HCT116 (cell line): ENCODE data around the gene CHIC1. TPM values are rescaled to one million over a fixed set of nuclear protein-coding genes. Genes with fewer than 3 reads are reported as not detected.

Experiments used
- ATAC-seq: fragments of 200-7000 bp; cut with Tn5 transposase; 2 replicates; pipeline ENCODE4 v1.9.1; 2020; ENCODE audit warnings: mild to moderate bottlenecking, moderate library complexity
- BruUV-seq: library from RNA; stranded (reverse); fragments of 400-500 nt; replicated peaks from 2 replicates; lab custom pipeline; 2021; lab: Mats Ljungman, UMichigan
- CTCF ChIA-PET: fragments of 300-600 bp; sonication (Branson Sonifier 250); formaldehyde crosslinking; loops from one replicate; lab custom pipeline; 2021; ENCODE audit warnings: antibody characterized with exemption; lab: Charles Lee
- POLR2A ChIA-PET: fragments of 300-600, 350-600 bp; sonication (Branson Sonifier 250); formaldehyde crosslinking; loops from one replicate; lab custom pipeline; 2021; ENCODE audit warnings: antibody characterized with exemption; lab: Charles Lee
- RAD21 ChIA-PET, 2 experiments: fragments of 300-600 bp; sonication (Branson Sonifier 250); formaldehyde crosslinking; loops; one replicate each; lab custom pipeline; 2023; ENCODE audit warnings: low total read pairs in 2 of 2; ENCODE audit not compliant: uncharacterized antibody in 2 of 2, unreplicated experiment in 2 of 2, low non-redundant PET in 1 of 2; lab: Charles Lee
- DNase-seq: peaks from one replicate; pipeline ENCODE4 v3.0.0-alpha.2; 2010; ENCODE audit warnings: low read depth, low spot score
- H2AFZ ChIP-seq: fragments of 200-600 bp; shearing (Covaris generic), sonication (generic); 2 replicates; pipeline ENCODE4 v1.6.1; 2017; ENCODE audit warnings: low read depth, mixed run types, mixed read lengths, antibody characterized with exemption, low read length; ENCODE audit not compliant: poor library complexity, severe bottlenecking
- H3K27ac ChIP-seq: 2 replicates; pipeline ENCODE4 v1.5.1; 2012; ENCODE audit warnings: low read depth, low read length
- H3K27me3 ChIP-seq: fragments of 200-600 bp; sonication (generic); 2 replicates; pipeline ENCODE4 v1.6.1; 2016; ENCODE audit warnings: mixed run types, low read length, mixed read lengths; ENCODE audit not compliant: insufficient read depth
- H3K36me3 ChIP-seq, 2 experiments: fragments of 200-500 bp in 1 of 2; fragments of 200-600 bp in 1 of 2; sonication (Bioruptor generic) in 1 of 2; sonication (generic) in 1 of 2; 2 replicates each; pipeline versions ENCODE4 v1.5.1 to v1.6.1; 2014 to 2016; ENCODE audit warnings: low read length in 2 of 2, inconsistent platforms in 1 of 2, mixed read lengths in 1 of 2, mixed run types in 1 of 2; ENCODE audit not compliant: insufficient read depth in 2 of 2, control insufficient read depth in 1 of 2
- H3K4me1 ChIP-seq, 2 experiments: fragments of 200-600 bp in 1 of 2; sonication (generic) in 1 of 2; 2 replicates each; pipeline versions ENCODE4 v1.5.1 to v1.6.1; 2012 to 2017; ENCODE audit warnings: low read length in 2 of 2, inconsistent platforms in 1 of 2, mild to moderate bottlenecking in 1 of 2, mixed read lengths in 1 of 2, mixed run types in 1 of 2, moderate library complexity in 1 of 2; ENCODE audit not compliant: insufficient read depth in 2 of 2, control insufficient read depth in 1 of 2
- H3K4me2 ChIP-seq: fragments of 200-600 bp; sonication (generic); 2 replicates; pipeline ENCODE4 v1.6.1; 2017; ENCODE audit warnings: mixed run types, low read length, mixed read lengths
- H3K4me3 ChIP-seq, 2 experiments: fragments of 200-600 bp in 1 of 2; sonication (generic) in 1 of 2; replicated peaks in 1 of 2; 2 replicates each; pipeline ENCODE4 v1.5.1; 2011 to 2016; ENCODE audit warnings: low read length in 2 of 2, control low read depth in 1 of 2, low read depth in 1 of 2, mild to moderate bottlenecking in 1 of 2, mixed read lengths in 1 of 2, mixed run types in 1 of 2
- H3K79me2 ChIP-seq: fragments of 200-600 bp; sonication (generic); 2 replicates; pipeline ENCODE4 v1.6.1; 2017; ENCODE audit warnings: mild to moderate bottlenecking, mixed run types, low read length, moderate library complexity, mixed read lengths; ENCODE audit not compliant: insufficient read depth
- H3K9ac ChIP-seq: fragments of 200-600 bp; sonication (generic); 2 replicates; pipeline ENCODE4 v1.6.1; 2016; ENCODE audit warnings: low read length, mixed read lengths
- H3K9me2 ChIP-seq: fragments of 200-600 bp; sonication (generic), shearing (Covaris generic); 2 replicates; pipeline ENCODE4 v1.6.1; 2017; ENCODE audit warnings: mixed run types, mild to moderate bottlenecking, moderate library complexity; ENCODE audit not compliant: insufficient read depth
- H3K9me3 ChIP-seq, 2 experiments: fragments of 200-500 bp in 1 of 2; fragments of 200-600 bp in 1 of 2; sonication (Bioruptor generic) in 1 of 2; sonication (generic) in 1 of 2; 2 replicates each; pipeline ENCODE4 v1.6.1; 2014 to 2017; ENCODE audit warnings: low read length in 2 of 2, mixed read lengths in 2 of 2, inconsistent platforms in 1 of 2, low read depth in 1 of 2, mild to moderate bottlenecking in 1 of 2, mixed run types in 1 of 2, moderate library complexity in 1 of 2; ENCODE audit not compliant: control insufficient read depth in 1 of 2, insufficient read depth in 1 of 2
- H4K20me1 ChIP-seq: fragments of 200-600 bp; sonication (generic), shearing (Covaris generic); 2 replicates; pipeline ENCODE4 v1.6.1; 2017; ENCODE audit warnings: mixed run types, mild to moderate bottlenecking, moderate library complexity; ENCODE audit not compliant: insufficient read depth
- CBX3 ChIP-seq: IDR thresholded peaks from 2 replicates; pipeline ENCODE4 v1.6.1; 2012; ENCODE audit warnings: low read depth
- EZH2 ChIP-seq: fragments of 200-600 bp; sonication (generic); IDR thresholded peaks from 2 replicates; pipeline ENCODE4 v1.6.1; 2017; ENCODE audit warnings: antibody characterized with exemption, mixed run types
- JUND ChIP-seq: IDR thresholded peaks from 2 replicates; pipeline ENCODE4 v1.6.1; 2012
- POLR2A ChIP-seq: IDR thresholded peaks from 2 replicates; pipeline ENCODE4 v1.7.0; 2011; ENCODE audit warnings: borderline replicate concordance; ENCODE audit not compliant: insufficient read depth, insufficient read length; ENCODE audit errors: extremely low read depth
- RAD21 ChIP-seq: IDR thresholded peaks from 2 replicates; pipeline ENCODE4 v1.6.1; 2012; ENCODE audit warnings: low read depth, mild to moderate bottlenecking
- SIN3A ChIP-seq: IDR thresholded peaks from 2 replicates; pipeline ENCODE4 v1.6.1; 2012; ENCODE audit warnings: low read depth
- TCF7L2 ChIP-seq: IDR thresholded peaks from 2 replicates; pipeline ENCODE4 v1.7.0; 2011; ENCODE audit warnings: borderline replicate concordance, inconsistent platforms; ENCODE audit not compliant: insufficient read depth, insufficient read length; ENCODE audit errors: extremely low read depth
- ZNF274 ChIP-seq: fragments of 200-500 bp; sonication (Bioruptor generic); IDR thresholded peaks from 2 replicates; pipeline ENCODE4 v1.6.1; 2014; ENCODE audit warnings: mild to moderate bottlenecking, low read depth, low read length, inconsistent platforms
- intact Hi-C: fragments of 100-400 bp; cut with micrococcal nuclease; formaldehyde crosslinking; loops from 2 replicates; pipeline ENCODE4 v1.10.0; 2022
- total RNA-seq: library from RNA; stranded (reverse); gene quantifications from one replicate; pipeline ENCODE4 v1.2.1, GENCODE V29; 2021; ENCODE audit not compliant: unreplicated experiment
- TF ChIP-seq, protein P1 (sequence below), 3 experiments: fragments of 200-600 bp in 1 of 3; sonication (generic) in 1 of 3; IDR thresholded peaks in 2 of 3; conservative IDR thresholded peaks in 1 of 3; 2 replicates each; pipeline ENCODE4 v1.5.1; 2012 to 2017; ENCODE audit warnings: low read depth in 2 of 3, low read length in 2 of 3, antibody characterized with exemption in 1 of 3, borderline replicate concordance in 1 of 3, control low read depth in 1 of 3, mild to moderate bottlenecking in 1 of 3, mixed read lengths in 1 of 3, mixed run types in 1 of 3, moderate library complexity in 1 of 3; ENCODE audit not compliant: insufficient read depth in 1 of 3

CHIC1 gene
- total RNA-seq, 1 experiment from 2014 or later: 0.10 TPM

DNA sequence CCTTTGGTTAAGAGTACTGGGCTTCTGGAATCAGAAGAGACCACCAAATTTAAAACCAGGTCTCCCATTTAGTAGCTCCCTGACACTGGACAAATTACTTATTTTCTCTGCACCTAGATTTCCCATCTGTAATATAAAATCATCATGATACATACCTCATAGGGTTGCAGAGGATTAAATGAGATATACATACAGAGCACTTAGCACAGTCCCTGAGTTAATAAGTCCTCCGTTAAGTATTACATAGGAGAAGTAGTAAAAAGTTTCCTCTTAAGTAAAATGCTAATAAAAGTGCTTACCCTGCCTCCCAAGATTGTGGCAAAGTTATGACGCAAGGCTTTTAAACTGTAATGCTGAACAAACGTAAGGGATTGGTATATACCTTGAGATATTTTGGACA, 539 bp upstream of the CHIC1 start:
- H3K27me3 ChIP-seq: no peaks in the 10 kb centered on the region
- no peaks in the 10 kb centered on the region for H4K20me1 ChIP-seq
- H3K4me1 ChIP-seq: no peaks in the 10 kb centered on the region
- no peak for ATAC-seq
- H3K4me2 ChIP-seq: no peak overlapping the region
- intact Hi-C loops: no loop called here
- H2AFZ ChIP-seq: no peak overlapping the region
- ChIA-PET RAD21 (no interaction called here), CTCF (no interaction called here), POLR2A (no interaction called here)
- TF ChIP-seq SIN3A (no peak), EZH2 (no peak), POLR2A (no peak), JUND (no peak), ZNF274 (no peak), CBX3 (no peak)
- TF ChIP-seq, protein P1, sequence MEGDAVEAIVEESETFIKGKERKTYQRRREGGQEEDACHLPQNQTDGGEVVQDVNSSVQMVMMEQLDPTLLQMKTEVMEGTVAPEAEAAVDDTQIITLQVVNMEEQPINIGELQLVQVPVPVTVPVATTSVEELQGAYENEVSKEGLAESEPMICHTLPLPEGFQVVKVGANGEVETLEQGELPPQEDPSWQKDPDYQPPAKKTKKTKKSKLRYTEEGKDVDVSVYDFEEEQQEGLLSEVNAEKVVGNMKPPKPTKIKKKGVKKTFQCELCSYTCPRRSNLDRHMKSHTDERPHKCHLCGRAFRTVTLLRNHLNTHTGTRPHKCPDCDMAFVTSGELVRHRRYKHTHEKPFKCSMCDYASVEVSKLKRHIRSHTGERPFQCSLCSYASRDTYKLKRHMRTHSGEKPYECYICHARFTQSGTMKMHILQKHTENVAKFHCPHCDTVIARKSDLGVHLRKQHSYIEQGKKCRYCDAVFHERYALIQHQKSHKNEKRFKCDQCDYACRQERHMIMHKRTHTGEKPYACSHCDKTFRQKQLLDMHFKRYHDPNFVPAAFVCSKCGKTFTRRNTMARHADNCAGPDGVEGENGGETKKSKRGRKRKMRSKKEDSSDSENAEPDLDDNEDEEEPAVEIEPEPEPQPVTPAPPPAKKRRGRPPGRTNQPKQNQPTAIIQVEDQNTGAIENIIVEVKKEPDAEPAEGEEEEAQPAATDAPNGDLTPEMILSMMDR (IDR thresholded peaks at IDR 0.05 in 2 of 3, conservative IDR thresholded peaks at IDR 0.05 in 1 of 3; ENCODE audit: borderline replicate concordance in 1 of 3, insufficient read depth in 1 of 3, low read depth in 2 of 3, low read length in 2 of 3): no peak
- H3K27ac ChIP-seq: no peak overlapping the region
- no peak overlapping the region for H3K9ac ChIP-seq
- no peak for DNase-seq
- H3K79me2 ChIP-seq: no peaks in the 10 kb centered on the region
- H3K4me3 ChIP-seq: no peak overlapping the region
- H3K9me3 ChIP-seq: no peaks in the 10 kb centered on the region
- no peaks in the 10 kb centered on the region for H3K36me3 ChIP-seq
- no peaks in the 10 kb centered on the region for H3K9me2 ChIP-seq
- no TSS peak for BruUV-seq

DNA sequence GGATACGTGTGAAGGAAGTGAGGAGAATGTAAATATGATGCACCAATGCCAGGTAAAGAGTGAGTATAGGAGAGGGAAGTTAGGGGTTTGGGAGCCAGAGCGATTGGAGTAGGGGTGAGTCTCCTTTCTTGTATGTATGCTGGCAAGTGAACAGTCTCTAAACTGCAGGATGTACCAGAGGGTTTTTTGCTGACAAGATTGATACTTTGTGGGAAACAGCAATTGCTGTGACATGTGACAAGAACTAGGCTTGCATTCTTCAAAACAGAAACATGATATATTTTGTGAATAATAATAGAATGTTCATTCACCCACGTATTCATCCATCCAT, 706 bp downstream of the CHIC1 start:
- no peak overlapping the region for H3K9ac ChIP-seq
- no peaks in the 10 kb centered on the region for H3K4me1 ChIP-seq
- no peak overlapping the region for H3K4me2 ChIP-seq
- intact Hi-C loops: no loop called here
- ChIA-PET CTCF (no interaction called here), RAD21 (no interaction called here), POLR2A (no interaction called here)
- H3K9me2 ChIP-seq: no peaks in the 10 kb centered on the region
- H3K27me3 ChIP-seq: no peaks in the 10 kb centered on the region
- no peaks in the 10 kb centered on the region for H3K9me3 ChIP-seq
- no peak overlapping the region for H3K4me3 ChIP-seq
- BruUV-seq: no TSS peak
- no peaks in the 10 kb centered on the region for H4K20me1 ChIP-seq
- no peak for DNase-seq
- H3K36me3 ChIP-seq: no peaks in the 10 kb centered on the region
- TF ChIP-seq RAD21: no peak
- no peak for TF ChIP-seq TCF7L2
- TF ChIP-seq SIN3A: no peak
- H3K79me2 ChIP-seq: no peaks in the 10 kb centered on the region
- no peak overlapping the region for H2AFZ ChIP-seq
- H3K27ac ChIP-seq: no peak overlapping the region
- ATAC-seq: no peak
